Endothelial cell of umbilical vein (primary cell): ENCODE data around the gene MYO9A. TPM values are rescaled to one million over a fixed set of nuclear protein-coding genes. Genes with fewer than 3 reads are reported as not detected.

ENCODE experiments used
- BruUV-seq: library from RNA; stranded (reverse); fragments of 400-500 nt; replicated peaks from 2 replicates; lab custom pipeline; 2021; lab: Mats Ljungman, UMichigan
- CTCF ChIA-PET: fragments of 300-600, 350-600 bp; sonication (Branson Sonifier 250); formaldehyde crosslinking; loops from one replicate; lab custom pipeline; 2021; ENCODE audit warnings: antibody characterized with exemption, inconsistent platforms; lab: Charles Lee
- POLR2A ChIA-PET: fragments of 300-600, 350-600 bp; sonication (Branson Sonifier 250); formaldehyde crosslinking; loops from one replicate; lab custom pipeline; 2021; ENCODE audit warnings: antibody characterized with exemption, inconsistent platforms; lab: Charles Lee
- DNase-seq: peaks from one replicate; pipeline ENCODE4 v3.0.0-alpha.2; 2011; ENCODE audit warnings: low read depth, low spot score
- FAIRE-seq: peaks from 2 replicates; lab custom pipeline; 2011; peaks lifted over from hg19 to GRCh38; lab: Jason Lieb, UNC
- H2AFZ ChIP-seq: 2 replicates; pipeline ENCODE4 v1.6.0; 2012; ENCODE audit warnings: low read depth, low read length, control low read depth, inconsistent platforms
- H3K27ac ChIP-seq: 2 replicates; pipeline ENCODE4 v1.5.1; 2011; ENCODE audit warnings: low read depth, mild to moderate bottlenecking, control low read depth, low read length, moderate library complexity; ENCODE audit not compliant: insufficient read depth
- H3K27me3 ChIP-seq, 2 experiments: 2 replicates each; pipeline versions ENCODE4 v1.6.0 to v1.6.1; 2011; ENCODE audit warnings: low read length in 2 of 2, mixed read lengths in 1 of 2; ENCODE audit not compliant: control insufficient read depth in 2 of 2, insufficient read depth in 2 of 2
- H3K36me3 ChIP-seq, 2 experiments: 2 replicates in 1 of 2; 3 replicates in 1 of 2; pipeline ENCODE4 v1.5.1; 2011; ENCODE audit warnings: low read length in 2 of 2, mild to moderate bottlenecking in 1 of 2, moderate library complexity in 1 of 2; ENCODE audit not compliant: control insufficient read depth in 2 of 2, insufficient read depth in 2 of 2; ENCODE audit errors: extremely low read depth in 1 of 2
- H3K4me1 ChIP-seq: 3 replicates; pipeline ENCODE4 v1.5.1; 2011; ENCODE audit warnings: mild to moderate bottlenecking, low read length; ENCODE audit not compliant: control insufficient read depth, insufficient read depth; ENCODE audit errors: extremely low read depth
- H3K4me2 ChIP-seq: 2 replicates; pipeline ENCODE4 v1.6.1; 2011; ENCODE audit warnings: low read length, control low read depth, mixed read lengths; ENCODE audit not compliant: insufficient read depth
- H3K4me3 ChIP-seq, 3 experiments: fragments of 200-600 bp in 1 of 3; sonication (generic), shearing (Covaris generic) in 1 of 3; replicated peaks in 1 of 3; 2 replicates each; pipeline ENCODE4 v1.5.1; 2011 to 2016; ENCODE audit warnings: control low read depth in 3 of 3, low read length in 3 of 3, mild to moderate bottlenecking in 2 of 3, inconsistent platforms in 1 of 3, low read depth in 1 of 3, moderate library complexity in 1 of 3; ENCODE audit not compliant: insufficient read depth in 1 of 3
- H3K79me2 ChIP-seq: 2 replicates; pipeline ENCODE4 v1.6.0; 2012; ENCODE audit warnings: low read length, inconsistent platforms; ENCODE audit not compliant: control insufficient read depth, insufficient read depth
- H3K9ac ChIP-seq: replicated peaks from 2 replicates; pipeline ENCODE3; 2011; ENCODE audit warnings: low read length, control low read depth; ENCODE audit not compliant: insufficient read depth; ENCODE audit errors: extremely low read depth
- H3K9me1 ChIP-seq: replicated peaks from 3 replicates; pipeline ENCODE4 v1.6.0; 2011; ENCODE audit warnings: mild to moderate bottlenecking, low read length; ENCODE audit not compliant: control insufficient read depth, insufficient read depth; ENCODE audit errors: extremely low read depth
- H3K9me3 ChIP-seq: replicated peaks from 2 replicates; pipeline ENCODE4 v1.5.1; 2012; ENCODE audit warnings: low read length, inconsistent platforms; ENCODE audit not compliant: control insufficient read depth, insufficient read depth
- H4K20me1 ChIP-seq: replicated peaks from 2 replicates; pipeline ENCODE3; 2011; ENCODE audit warnings: mild to moderate bottlenecking, low read length; ENCODE audit not compliant: control insufficient read depth, insufficient read depth; ENCODE audit errors: extremely low read depth
- EZH2 ChIP-seq: IDR thresholded peaks from 2 replicates; pipeline ENCODE4 v1.6.1; 2012; ENCODE audit warnings: borderline replicate concordance, low read depth, mild to moderate bottlenecking, moderate library complexity, low read length, inconsistent platforms; ENCODE audit not compliant: severe bottlenecking
- FOS ChIP-seq: IDR thresholded peaks from 2 replicates; pipeline ENCODE4 v1.6.1; 2011; ENCODE audit warnings: mild to moderate bottlenecking, low read length, moderate library complexity, borderline replicate concordance; ENCODE audit not compliant: insufficient read depth
- GATA2 ChIP-seq: IDR thresholded peaks from 2 replicates; pipeline ENCODE4 v1.7.0; 2011; ENCODE audit warnings: low read depth, mild to moderate bottlenecking, moderate library complexity, mixed read lengths, low read length; ENCODE audit not compliant: insufficient read length, insufficient read depth
- JUN ChIP-seq: IDR thresholded peaks from 2 replicates; pipeline ENCODE4 v1.6.1; 2011; ENCODE audit warnings: borderline replicate concordance, low read depth; ENCODE audit not compliant: insufficient read length, insufficient read depth
- MYC ChIP-seq: IDR thresholded peaks from one replicate; pipeline ENCODE4 v1.6.1; 2011; ENCODE audit warnings: mild to moderate bottlenecking, low read depth, low read length
- POLR2A ChIP-seq: IDR thresholded peaks from 2 replicates; pipeline ENCODE4 v1.6.1; 2012; ENCODE audit warnings: low read depth, mild to moderate bottlenecking, control low read depth, low read length
- POLR2AphosphoS5 ChIP-seq: IDR thresholded peaks from 2 replicates; pipeline ENCODE4 v1.6.1; 2012; ENCODE audit warnings: low read depth, mild to moderate bottlenecking, control low read depth, low read length, moderate library complexity; ENCODE audit not compliant: insufficient read depth
- dilution Hi-C: fragments of 300-500 bp; cut with MboI; formaldehyde crosslinking; loops from one replicate; pipeline ENCODE4 v1.15.0; 2019; ENCODE audit warnings: low sequenced_read_pairs; ENCODE audit not compliant: extremely low pct_ligation_motif_present
- intact Hi-C: fragments of 100-400 bp; cut with micrococcal nuclease; formaldehyde crosslinking; loops from one replicate; pipeline ENCODE4 v1.10.0; 2022
- polyA plus RNA-seq, 4 experiments: library from polyadenylated mRNA; depleted of rRNA in 3 of 4; stranded (reverse) in 3 of 4; unstranded in 1 of 4; fragments of >200 nt; gene quantifications; 2 replicates each; pipeline versions ENCODE4 v1.2.1 to v1.2.3, GENCODE V29; 2011 to 2012; ENCODE audit warnings: missing spikeins in 1 of 4
- total RNA-seq: library from RNA; stranded (reverse); gene quantifications from 2 replicates; pipeline ENCODE4 v1.2.3, GENCODE V29; 2021
- TF ChIP-seq, protein P1 (sequence below): IDR thresholded peaks from 2 replicates; pipeline ENCODE4 v1.6.1; 2011; ENCODE audit not compliant: insufficient read depth, insufficient read length

MYO9A gene
- total and polyA plus RNA-seq, 2 donors (not counting 3 experiments of a cell fraction or from before 2014, with no cell fraction given) = 6.4 to 30.3 TPM

GRCh38 chr15:71891026-71891425, 226.9 kb downstream of the MYO9A start:
- Histone ChIP-seq H3K27me3 (no peaks in the 10 kb centered on the region), H3K4me3 (no peak overlapping the region), H3K36me3 (no peaks in the 10 kb centered on the region), H3K4me1 (no peaks in the 10 kb centered on the region), H3K9me1 (no peaks in the 10 kb centered on the region), H3K4me2 (no peak overlapping the region), H3K79me2 (no peaks in the 10 kb centered on the region), H3K27ac (no peak overlapping the region), H3K9ac (no peak overlapping the region), H3K9me3 (no peaks in the 10 kb centered on the region), H2AFZ (no peak overlapping the region), H4K20me1 (no peaks in the 10 kb centered on the region)
- FAIRE-seq (no peak), DNase-seq (no peak)
- TF ChIP-seq EZH2 (no peak), POLR2AphosphoS5 (no peak), FOS (no peak), MYC (no peak), JUN (no peak), POLR2A (no peak), GATA2 (no peak)
- TF ChIP-seq, protein P1, sequence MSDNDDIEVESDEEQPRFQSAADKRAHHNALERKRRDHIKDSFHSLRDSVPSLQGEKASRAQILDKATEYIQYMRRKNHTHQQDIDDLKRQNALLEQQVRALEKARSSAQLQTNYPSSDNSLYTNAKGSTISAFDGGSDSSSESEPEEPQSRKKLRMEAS = no peak
- CTCF ChIA-PET = interaction anchor here (1.0 to 2.1 kb wide), 3 partner anchors 9 to 128 kb away, joined by 3 to 6 read pairs (median 5); no protein-coding TSS in a partner anchor
- POLR2A ChIA-PET = no interaction called here
- intact Hi-C loops = no loop called here
- no TSS peak for BruUV-seq
- dilution Hi-C loops = no loop called here

- Histone ChIP-seq H4K20me1 (no peaks in the 10 kb centered on the region), H3K4me2 (no peak overlapping the region), H3K27me3 (no peaks in the 10 kb centered on the region), H3K36me3 (no peaks in the 10 kb centered on the region), H3K79me2 (no peaks in the 10 kb centered on the region), H3K9ac (no peak overlapping the region), H3K27ac (no peak overlapping the region), H3K9me3 (no peaks in the 10 kb centered on the region), H2AFZ (no peak overlapping the region), H3K4me1 (no peaks in the 10 kb centered on the region), H3K4me3 (no peak overlapping the region), H3K9me1 (no peaks in the 10 kb centered on the region)
- ChIA-PET POLR2A (interaction anchor here (0.6 kb wide), 1 partner anchor 494 kb away, joined by 5 read pairs; no protein-coding TSS in a partner anchor), CTCF (no interaction called here)
- DNase-seq (no peak), FAIRE-seq (no peak)
- dilution Hi-C loops (no loop called here), intact Hi-C loops (no loop called here)
- TF ChIP-seq POLR2AphosphoS5 (no peak), POLR2A (no peak), GATA2 (no peak), JUN (no peak)
- no TSS peak for BruUV-seq
Observed at GRCh38 chr15:71889947-71890346, 228.0 kb downstream of the MYO9A start.
